HepG2 (cell line): ENCODE data around the gene ACRBP. TPM values are rescaled to one million over a fixed set of nuclear protein-coding genes. Genes with fewer than 3 reads are reported as not detected.

ENCODE experiments used
- GATAD1 ChIP-seq: IDR thresholded peaks from 2 replicates; pipeline ENCODE4 v1.6.1; 2016; ENCODE audit warnings: missing genetic modification reagents, missing compliant biosample characterization
- MED1 ChIP-seq: sonication (generic); formaldehyde crosslinking; IDR thresholded peaks from 2 replicates; pipeline ENCODE4 v1.4.0; 2020; ENCODE audit warnings: missing genetic modification reagents
- RBFOX2 ChIP-seq: fragments of 200-400 bp; formaldehyde crosslinking; IDR thresholded peaks from 2 replicates; pipeline ENCODE4 v1.6.1; 2017; ENCODE audit warnings: low read depth, mild to moderate bottlenecking, low read length
- SP1 ChIP-seq, 2 experiments: fragments of 450-650 bp in 1 of 2; sonication (generic) in 1 of 2; formaldehyde crosslinking in 1 of 2; IDR thresholded peaks; 2 replicates each; pipeline versions ENCODE4 v1.4.0 to v1.6.1; 2016 to 2020; ENCODE audit warnings: missing genetic modification reagents in 1 of 2
- YEATS2 ChIP-seq: sonication (generic); formaldehyde crosslinking; IDR thresholded peaks from 2 replicates; pipeline ENCODE4 v1.4.0; 2020; ENCODE audit warnings: missing genetic modification reagents, borderline replicate concordance
- polyA plus RNA-seq, 8 experiments: library from polyadenylated mRNA; depleted of rRNA in 3 of 8; stranded (reverse) in 7 of 8; unstranded in 1 of 8; fragments of >200 nt; fragmentation: Illumina TruSeq in 4 of 8; extraction: Trizol in 4 of 8; gene quantifications; 2 replicates each; pipeline versions ENCODE4 v1.2.1 to v1.2.3, GENCODE V29; 2011 to 2016; ENCODE audit warnings: low read depth in 4 of 8, missing spikeins in 1 of 8, mixed read lengths in 1 of 8; ENCODE audit not compliant: insufficient read depth in 1 of 8
- total RNA-seq, 5 experiments: library from RNA; depleted of rRNA; stranded (reverse); fragments of >200 nt; fragmentation: Illumina TruSeq; extraction: Trizol; gene quantifications; 2 replicates each; pipeline ENCODE4 v1.2.3, GENCODE V29; 2016; ENCODE audit warnings: low read depth in 1 of 5
- TF ChIP-seq, protein P1 (sequence below): sonication (generic); formaldehyde crosslinking; IDR thresholded peaks from 2 replicates; pipeline ENCODE4 v1.5.1; 2020; ENCODE audit warnings: mild to moderate bottlenecking, missing genetic modification reagents, moderate library complexity
- TF ChIP-seq, protein P2 (sequence below): sonication (generic); formaldehyde crosslinking; IDR thresholded peaks from 2 replicates; pipeline ENCODE4 v1.5.0; 2020; ENCODE audit warnings: mild to moderate bottlenecking, missing genetic modification reagents
- TF ChIP-seq, protein P3 (sequence below): sonication (generic); formaldehyde crosslinking; IDR thresholded peaks from 2 replicates; pipeline ENCODE4 v1.4.0; 2020; ENCODE audit warnings: missing genetic modification reagents, borderline replicate concordance
- TF ChIP-seq, protein P4 (sequence below): sonication (generic); formaldehyde crosslinking; IDR thresholded peaks from 2 replicates; pipeline ENCODE4 v1.9.0; 2021; ENCODE audit warnings: missing genetic modification reagents, mild to moderate bottlenecking, borderline replicate concordance
- TF ChIP-seq, protein P5 (sequence below): sonication (generic); formaldehyde crosslinking; IDR thresholded peaks from 2 replicates; pipeline ENCODE4 v1.4.0; 2020; ENCODE audit warnings: missing genetic modification reagents, borderline replicate concordance
- TF ChIP-seq, protein P6 (sequence below): sonication (generic); formaldehyde crosslinking; IDR thresholded peaks from 2 replicates; pipeline ENCODE4 v1.8.0; 2022; ENCODE audit warnings: low read depth, missing genetic modification reagents

Gene ACRBP
- total and polyA plus RNA-seq, 2 of the 13 experiments (the other 11 are each of a cell fraction or from before 2014, with no cell fraction given), result 0.46 TPM; not detected in 1

DNA sequence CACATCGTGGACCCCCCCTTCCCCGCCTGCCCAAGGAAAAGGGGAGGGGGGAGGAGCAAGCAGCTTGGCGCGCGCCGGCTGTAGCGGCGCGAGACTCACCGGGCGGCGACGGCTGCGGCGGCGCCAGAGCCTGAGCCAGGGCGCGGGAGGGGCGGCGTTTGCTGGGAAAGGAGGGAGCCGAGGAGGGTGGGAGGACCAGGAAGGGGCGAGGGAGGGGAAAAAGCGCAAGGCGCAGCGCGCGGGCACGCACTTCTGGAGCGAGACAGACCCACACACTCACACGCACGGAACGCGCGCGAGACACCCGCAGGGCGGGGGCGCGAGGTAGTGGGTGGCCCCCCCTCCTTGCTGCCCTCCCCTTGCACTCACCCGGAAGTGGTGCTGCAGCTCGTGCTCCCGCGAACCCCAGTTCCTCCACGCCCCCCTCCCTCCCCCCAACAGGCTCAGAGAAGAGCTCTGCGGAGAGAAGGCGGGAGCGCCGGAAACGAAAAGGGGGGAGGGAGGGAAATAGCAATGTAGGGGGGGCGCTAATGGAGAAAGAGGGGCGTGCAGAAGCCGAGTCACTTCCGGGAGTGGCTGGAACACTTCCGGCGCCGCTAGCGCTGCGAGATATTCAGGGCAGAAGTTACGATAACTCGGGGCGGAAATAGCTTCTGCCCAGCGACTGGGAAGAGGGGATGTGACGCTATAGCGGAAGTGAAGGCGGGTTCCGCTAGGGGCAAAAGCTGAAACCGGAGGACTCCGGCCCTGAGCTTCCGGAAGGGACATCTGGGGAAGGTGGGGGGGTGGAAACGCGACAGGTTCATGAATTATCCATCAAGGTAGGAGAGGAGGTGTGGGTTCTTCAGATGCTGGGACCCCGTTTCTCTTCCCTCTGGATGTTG lies 42.0 kb upstream of the ACRBP start, which contains the start of gene ZNF384 (continued):
- TF ChIP-seq, protein P1, sequence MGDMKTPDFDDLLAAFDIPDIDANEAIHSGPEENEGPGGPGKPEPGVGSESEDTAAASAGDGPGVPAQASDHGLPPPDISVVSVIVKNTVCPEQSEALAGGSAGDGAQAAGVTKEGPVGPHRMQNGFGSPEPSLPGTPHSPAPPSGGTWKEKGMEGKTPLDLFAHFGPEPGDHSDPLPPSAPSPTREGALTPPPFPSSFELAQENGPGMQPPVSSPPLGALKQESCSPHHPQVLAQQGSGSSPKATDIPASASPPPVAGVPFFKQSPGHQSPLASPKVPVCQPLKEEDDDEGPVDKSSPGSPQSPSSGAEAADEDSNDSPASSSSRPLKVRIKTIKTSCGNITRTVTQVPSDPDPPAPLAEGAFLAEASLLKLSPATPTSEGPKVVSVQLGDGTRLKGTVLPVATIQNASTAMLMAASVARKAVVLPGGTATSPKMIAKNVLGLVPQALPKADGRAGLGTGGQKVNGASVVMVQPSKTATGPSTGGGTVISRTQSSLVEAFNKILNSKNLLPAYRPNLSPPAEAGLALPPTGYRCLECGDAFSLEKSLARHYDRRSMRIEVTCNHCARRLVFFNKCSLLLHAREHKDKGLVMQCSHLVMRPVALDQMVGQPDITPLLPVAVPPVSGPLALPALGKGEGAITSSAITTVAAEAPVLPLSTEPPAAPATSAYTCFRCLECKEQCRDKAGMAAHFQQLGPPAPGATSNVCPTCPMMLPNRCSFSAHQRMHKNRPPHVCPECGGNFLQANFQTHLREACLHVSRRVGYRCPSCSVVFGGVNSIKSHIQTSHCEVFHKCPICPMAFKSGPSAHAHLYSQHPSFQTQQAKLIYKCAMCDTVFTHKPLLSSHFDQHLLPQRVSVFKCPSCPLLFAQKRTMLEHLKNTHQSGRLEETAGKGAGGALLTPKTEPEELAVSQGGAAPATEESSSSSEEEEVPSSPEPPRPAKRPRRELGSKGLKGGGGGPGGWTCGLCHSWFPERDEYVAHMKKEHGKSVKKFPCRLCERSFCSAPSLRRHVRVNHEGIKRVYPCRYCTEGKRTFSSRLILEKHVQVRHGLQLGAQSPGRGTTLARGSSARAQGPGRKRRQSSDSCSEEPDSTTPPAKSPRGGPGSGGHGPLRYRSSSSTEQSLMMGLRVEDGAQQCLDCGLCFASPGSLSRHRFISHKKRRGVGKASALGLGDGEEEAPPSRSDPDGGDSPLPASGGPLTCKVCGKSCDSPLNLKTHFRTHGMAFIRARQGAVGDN (CRISPR knock-in tag), result peak; percentile 86
- TF ChIP-seq YEATS2 (CRISPR knock-in tag) (peak; percentile 85), RBFOX2 (peak; percentile 95), GATAD1 (CRISPR knock-in tag) (peak; percentile 91), MED1 (CRISPR knock-in tag) (peak; percentile 30), SP1 (IDR thresholded peaks at IDR 0.05) (no peak), SP1 (CRISPR knock-in tag; IDR thresholded peaks at IDR 0.05) (no peak)
- TF ChIP-seq, protein P2, sequence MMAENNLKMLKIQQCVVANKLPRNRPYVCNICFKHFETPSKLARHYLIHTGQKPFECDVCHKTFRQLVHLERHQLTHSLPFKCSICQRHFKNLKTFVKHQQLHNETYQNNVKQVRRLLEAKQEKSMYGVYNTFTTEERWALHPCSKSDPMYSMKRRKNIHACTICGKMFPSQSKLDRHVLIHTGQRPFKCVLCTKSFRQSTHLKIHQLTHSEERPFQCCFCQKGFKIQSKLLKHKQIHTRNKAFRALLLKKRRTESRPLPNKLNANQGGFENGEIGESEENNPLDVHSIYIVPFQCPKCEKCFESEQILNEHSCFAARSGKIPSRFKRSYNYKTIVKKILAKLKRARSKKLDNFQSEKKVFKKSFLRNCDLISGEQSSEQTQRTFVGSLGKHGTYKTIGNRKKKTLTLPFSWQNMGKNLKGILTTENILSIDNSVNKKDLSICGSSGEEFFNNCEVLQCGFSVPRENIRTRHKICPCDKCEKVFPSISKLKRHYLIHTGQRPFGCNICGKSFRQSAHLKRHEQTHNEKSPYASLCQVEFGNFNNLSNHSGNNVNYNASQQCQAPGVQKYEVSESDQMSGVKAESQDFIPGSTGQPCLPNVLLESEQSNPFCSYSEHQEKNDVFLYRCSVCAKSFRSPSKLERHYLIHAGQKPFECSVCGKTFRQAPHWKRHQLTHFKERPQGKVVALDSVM (CRISPR knock-in tag), result no peak
- TF ChIP-seq, protein P3, sequence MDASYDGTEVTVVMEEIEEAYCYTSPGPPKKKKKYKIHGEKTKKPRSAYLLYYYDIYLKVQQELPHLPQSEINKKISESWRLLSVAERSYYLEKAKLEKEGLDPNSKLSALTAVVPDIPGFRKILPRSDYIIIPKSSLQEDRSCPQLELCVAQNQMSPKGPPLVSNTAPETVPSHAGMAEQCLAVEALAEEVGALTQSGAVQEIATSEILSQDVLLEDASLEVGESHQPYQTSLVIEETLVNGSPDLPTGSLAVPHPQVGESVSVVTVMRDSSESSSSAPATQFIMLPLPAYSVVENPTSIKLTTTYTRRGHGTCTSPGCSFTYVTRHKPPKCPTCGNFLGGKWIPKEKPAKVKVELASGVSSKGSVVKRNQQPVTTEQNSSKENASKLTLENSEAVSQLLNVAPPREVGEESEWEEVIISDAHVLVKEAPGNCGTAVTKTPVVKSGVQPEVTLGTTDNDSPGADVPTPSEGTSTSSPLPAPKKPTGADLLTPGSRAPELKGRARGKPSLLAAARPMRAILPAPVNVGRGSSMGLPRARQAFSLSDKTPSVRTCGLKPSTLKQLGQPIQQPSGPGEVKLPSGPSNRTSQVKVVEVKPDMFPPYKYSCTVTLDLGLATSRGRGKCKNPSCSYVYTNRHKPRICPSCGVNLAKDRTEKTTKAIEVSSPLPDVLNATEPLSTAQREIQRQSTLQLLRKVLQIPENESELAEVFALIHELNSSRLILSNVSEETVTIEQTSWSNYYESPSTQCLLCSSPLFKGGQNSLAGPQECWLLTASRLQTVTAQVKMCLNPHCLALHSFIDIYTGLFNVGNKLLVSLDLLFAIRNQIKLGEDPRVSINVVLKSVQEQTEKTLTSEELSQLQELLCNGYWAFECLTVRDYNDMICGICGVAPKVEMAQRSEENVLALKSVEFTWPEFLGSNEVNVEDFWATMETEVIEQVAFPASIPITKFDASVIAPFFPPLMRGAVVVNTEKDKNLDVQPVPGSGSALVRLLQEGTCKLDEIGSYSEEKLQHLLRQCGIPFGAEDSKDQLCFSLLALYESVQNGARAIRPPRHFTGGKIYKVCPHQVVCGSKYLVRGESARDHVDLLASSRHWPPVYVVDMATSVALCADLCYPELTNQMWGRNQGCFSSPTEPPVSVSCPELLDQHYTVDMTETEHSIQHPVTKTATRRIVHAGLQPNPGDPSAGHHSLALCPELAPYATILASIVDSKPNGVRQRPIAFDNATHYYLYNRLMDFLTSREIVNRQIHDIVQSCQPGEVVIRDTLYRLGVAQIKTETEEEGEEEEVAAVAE (CRISPR knock-in tag), result no peak
- TF ChIP-seq, protein P4, sequence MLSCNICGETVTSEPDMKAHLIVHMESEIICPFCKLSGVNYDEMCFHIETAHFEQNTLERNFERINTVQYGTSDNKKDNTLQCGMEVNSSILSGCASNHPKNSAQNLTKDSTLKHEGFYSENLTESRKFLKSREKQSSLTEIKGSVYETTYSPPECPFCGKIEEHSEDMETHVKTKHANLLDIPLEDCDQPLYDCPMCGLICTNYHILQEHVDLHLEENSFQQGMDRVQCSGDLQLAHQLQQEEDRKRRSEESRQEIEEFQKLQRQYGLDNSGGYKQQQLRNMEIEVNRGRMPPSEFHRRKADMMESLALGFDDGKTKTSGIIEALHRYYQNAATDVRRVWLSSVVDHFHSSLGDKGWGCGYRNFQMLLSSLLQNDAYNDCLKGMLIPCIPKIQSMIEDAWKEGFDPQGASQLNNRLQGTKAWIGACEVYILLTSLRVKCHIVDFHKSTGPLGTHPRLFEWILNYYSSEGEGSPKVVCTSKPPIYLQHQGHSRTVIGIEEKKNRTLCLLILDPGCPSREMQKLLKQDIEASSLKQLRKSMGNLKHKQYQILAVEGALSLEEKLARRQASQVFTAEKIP (CRISPR knock-in tag), result no peak
- TF ChIP-seq, protein P5, sequence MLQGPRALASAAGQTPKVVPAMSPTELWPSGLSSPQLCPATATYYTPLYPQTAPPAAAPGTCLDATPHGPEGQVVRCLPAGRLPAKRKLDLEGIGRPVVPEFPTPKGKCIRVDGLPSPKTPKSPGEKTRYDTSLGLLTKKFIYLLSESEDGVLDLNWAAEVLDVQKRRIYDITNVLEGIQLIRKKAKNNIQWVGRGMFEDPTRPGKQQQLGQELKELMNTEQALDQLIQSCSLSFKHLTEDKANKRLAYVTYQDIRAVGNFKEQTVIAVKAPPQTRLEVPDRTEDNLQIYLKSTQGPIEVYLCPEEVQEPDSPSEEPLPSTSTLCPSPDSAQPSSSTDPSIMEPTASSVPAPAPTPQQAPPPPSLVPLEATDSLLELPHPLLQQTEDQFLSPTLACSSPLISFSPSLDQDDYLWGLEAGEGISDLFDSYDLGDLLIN, result no peak
- TF ChIP-seq, protein P6, sequence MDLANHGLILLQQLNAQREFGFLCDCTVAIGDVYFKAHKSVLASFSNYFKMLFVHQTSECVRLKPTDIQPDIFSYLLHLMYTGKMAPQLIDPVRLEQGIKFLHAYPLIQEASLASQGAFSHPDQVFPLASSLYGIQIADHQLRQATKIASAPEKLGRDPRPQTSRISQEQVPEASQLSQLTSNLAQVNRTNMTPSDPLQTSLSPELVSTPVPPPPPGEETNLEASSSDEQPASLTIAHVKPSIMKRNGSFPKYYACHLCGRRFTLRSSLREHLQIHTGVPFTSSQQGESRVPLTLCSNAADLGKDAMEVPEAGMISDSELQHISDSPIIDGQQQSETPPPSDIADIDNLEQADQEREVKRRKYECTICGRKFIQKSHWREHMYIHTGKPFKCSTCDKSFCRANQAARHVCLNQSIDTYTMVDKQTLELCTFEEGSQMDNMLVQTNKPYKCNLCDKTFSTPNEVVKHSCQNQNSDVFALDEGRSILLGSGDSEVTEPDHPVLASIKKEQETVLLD (CRISPR knock-in tag), result peak; percentile 92
